NCI-H1930 (cell line): ENCODE results near the gene BTBD16.

Experiments used
- DNase-seq, 2 experiments: peaks; one replicate each; lab custom pipeline; 2025; lab: John Stamatoyannopoulos, UW

Gene BTBD16

DNA sequence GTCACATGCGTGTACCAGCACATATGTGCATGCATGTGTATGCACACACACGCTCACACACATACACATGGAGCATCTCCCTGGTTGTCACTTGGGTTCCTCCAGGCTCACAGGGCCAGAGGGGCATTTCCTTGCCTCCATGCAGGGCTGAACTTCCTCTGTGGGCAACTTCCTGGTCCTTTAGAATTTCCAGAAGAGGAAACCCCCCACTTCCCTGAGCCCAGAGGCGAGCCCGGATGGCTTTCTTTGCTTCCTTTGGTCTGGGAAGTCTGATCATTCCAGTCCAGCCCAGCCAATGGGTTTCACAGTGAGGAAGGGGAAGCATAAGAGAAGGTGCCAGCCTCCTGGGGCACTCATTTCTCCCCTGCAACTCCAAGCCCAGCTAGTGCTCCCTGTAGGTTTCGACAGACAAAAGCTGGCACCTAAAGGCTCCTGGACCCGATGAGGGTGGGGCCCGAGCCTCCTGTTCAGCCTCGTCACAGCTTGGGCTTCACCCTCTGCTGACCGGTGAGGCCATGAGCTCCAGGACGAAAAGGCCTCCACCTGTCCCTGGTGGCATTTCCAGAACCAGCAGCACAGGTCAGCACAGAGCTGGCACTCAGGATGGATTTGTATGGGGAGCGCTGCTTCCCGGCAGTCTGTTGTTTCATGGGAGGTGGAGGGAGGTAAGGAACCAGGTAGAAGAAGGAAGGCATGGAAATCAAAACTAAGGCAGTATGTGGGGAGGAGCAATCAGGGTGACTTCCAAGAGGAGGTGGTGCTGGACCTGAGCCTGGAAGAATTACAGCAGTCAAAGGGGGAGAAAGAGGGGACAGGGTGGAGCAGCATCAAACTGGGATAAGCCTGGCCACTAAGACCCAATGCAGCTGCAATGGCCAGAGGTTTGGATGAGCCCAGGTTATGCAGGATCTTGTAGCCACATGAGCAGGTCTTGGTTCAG, 23.7 kb downstream of the BTBD16 start:
- no peak for DNase-seq

DNA sequence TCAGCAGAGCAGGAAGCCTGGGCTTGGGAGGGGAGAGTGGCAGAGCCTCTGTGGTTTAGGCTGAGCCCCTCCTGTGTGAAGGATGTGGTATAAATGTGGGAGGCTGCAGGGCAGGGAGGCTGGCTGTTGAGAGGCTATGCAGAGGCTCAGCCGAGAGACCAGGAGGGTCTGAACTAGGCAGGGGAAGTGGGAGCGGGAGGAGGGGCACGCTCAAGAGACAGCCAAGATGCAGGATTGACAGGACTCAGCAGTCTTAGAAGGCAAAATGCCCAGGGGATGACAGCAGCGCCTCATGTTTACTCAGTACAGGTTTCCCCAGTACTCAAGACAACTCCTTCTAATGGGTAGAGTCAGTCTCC, 24.3 kb downstream of the BTBD16 start:
- DNase-seq: no peak

DNA sequence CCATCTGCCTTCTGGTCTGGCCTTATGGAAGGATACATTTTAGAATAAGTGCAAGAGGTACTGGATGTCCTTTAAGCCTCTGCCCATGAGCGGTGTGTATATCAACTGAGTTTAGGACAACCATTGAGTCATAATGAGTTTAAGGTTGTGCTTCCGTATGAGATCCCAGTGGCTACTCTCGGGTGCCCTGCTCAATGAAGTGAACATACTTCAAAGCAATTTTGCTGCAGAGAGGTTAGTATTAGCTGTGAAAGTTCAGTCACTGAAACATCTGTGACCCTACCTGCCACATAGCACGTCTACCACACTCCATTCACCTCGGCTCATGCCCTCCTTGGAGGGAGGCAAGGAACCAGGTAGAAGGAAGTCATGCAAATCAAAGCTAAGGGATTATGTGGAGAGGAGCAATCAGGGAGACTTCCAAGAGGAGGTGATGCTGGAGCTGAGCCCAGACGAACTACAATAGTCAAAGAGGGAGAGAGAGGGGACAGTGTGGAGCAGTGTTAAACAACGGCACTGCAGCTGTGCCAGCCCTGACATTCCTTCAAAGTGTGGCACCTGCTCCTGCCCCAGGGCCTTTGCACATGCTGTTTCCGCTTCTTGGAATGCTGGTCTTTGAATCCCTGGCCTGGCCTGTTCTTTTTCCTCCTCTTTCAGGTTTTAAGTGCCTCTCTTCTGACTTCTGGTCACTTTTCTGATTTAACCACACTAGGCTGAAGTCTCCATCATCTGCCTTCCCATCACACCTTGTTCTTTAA, 25.4 kb downstream of the BTBD16 start:
- DNase-seq: no peak

DNA sequence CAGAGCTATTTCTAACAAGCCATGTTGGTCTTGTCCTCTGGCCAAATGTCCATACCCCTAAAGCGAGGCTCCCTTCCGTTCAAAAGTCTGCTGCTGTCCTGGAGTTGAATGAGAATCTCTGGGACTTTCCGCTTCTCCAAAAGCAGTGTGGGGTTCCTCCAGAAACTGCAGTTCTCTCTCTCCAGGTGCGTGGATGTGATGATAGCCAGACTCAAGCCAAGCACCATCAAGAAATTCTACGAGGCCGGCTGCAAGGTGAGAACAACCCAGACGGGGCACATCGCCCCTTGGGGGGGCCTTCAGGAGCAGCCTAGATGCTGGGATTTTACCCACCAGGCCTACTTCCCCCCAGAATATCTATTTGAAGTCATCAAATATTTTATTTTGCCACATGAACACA, 26.5 kb downstream of the BTBD16 start:
- DNase-seq: no peak

DNA sequence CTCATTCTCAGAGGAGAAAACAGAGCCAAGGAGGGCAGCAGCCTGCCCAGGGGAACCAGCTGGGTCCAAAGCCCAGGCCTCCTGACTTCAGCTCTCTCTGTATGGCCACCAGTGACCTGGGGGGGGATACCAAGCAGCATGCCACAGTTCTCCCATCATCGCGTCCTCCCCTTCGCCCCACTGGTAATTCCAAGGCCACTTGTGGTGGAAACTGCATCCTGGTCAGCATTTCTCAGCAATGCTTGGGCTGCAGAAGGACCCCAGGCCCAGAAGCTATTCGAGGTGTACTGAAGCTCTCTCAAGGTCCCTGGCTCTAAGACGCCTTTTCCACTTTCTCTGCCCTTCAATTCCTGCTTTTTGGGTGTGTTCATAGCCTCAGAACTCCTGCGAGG, 27.1 kb downstream of the BTBD16 start:
- no peak for DNase-seq

DNA sequence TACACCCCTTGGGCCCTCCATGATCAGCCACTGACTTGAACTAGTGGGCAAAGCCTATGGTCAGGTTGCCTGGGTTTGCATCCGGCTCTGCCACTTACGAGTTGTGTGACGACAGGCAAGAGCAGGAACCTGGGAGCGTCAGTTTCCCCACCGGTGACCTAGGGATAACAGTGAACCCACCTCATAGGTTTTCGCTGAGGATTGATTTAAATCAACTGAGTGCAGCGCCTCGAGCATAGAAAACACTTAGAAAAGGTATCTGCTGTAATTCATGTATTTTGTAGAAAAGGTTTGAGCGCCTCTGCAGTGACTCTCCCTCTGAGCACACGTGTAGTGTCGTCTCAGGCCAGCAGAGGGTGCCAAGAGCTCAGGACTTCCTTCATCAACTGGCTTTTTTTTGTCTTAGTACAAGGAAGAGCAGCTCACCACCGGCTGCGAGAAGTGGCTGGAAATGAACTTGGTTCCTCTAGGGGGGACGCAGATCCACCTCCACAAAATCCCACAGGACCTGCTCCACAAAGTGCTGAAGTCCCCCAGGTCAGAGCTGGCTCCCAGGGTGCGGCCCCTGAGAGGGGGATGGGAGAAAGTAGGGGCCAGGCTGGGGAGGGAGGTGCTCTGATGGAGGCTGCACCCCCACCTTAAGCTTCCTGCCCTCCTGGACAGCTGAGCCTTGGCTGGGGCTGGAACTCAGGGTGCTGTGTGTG, 27.7 kb downstream of the BTBD16 start:
- DNase-seq: peak in 1 of 2 experiments; percentile 41

DNA sequence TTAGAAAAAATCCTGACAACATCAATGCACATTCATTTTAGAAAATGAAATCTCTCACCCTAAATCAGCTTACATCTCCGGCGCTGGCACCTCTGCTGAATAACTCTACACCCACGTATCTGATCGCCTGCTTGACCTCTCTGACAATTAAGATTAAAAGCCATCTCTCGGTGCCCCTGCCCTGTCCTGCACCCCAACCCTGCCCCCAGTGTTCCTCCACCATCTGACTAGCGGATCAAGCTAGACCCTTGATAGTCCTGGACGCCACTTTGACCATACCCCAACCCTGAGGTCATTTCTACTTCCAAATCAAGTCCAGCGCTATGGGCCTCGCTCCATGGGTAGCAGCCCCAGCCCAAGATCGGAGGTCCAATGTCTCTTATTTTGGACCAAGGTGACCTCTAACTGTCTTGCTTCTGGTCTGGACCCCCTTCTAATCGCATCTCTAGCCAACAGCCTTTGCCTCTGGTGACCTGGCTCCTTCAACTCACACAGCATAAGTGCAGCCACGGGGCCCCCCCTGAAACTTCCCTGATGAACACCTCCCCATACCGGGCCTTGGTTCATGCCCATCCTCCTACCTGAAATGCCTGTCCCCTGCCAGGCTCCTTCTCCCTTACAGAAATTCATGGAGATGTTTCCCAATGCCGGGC, 28.5 kb downstream of the BTBD16 start:
- DNase-seq: no peak

DNA sequence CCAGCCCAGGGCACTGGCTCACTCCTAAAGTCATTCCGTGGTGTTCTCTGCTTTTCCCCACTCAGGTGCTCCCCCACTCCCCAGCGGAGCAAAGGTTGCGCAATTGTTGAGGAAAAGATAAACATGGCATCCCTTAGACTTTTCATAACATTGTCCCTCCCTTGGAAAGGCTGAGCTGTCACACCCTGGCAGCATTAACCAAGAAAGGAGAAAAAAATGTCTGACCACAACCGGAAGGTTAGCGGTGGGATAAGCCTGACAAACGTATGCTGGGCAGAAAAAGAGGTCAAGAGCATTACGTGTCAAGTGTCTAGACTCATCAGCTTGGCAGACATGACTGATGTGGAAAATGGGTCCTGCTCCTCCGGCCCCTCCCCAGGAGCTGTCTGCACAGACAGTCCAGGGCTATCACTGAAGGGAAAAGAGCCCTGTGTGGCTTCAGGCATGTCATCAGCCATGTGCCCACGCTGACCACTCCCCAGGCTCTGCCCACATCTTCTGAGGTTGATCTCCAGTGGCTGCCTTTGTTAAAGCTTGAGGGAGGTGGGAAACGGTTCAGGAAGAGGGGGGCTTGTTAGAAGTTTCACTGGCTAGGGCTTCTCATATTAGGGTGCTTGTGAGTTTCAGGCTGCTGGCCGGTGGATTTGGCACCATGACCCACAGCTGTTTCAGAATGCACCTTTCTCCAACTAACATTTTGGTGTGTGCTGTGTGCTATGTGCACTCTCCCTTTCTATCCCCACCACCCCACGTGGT, 30.1 kb downstream of the BTBD16 start:
- no peak for DNase-seq

DNA sequence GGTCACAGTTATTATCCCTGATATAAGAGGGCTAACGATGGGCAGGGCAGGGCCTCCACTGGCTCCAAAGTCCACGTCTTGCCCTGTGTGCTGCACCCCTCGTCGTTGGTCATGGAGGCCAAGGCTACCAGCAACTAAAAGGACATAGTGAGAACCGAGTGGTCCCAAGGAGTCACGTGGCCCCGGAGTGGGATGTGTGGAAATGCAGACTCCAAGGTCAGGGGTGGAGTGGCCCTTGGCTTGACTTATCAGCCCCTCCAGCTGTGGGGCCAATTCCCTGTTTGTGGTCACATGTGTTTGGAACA, 30.7 kb downstream of the BTBD16 start:
- no peak for DNase-seq

DNA sequence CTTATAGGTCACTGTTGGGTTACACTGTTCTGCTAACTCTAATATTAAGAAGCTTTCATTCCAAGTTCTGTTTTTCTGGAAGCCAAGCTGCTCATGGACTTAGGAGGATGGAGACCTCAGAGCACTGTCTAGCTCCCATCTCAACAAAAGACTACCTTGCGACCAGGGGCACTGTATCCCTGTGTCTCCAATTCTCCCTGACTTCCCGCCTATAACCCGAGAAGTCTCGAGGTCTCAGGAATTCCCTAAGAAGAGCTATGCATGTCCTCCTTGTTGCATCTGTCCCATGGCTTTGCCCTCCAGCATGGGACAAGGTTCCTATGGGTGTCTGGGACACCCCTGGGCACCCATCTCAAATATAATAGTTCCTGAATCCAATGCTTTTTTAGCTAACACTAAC, 31.2 kb downstream of the BTBD16 start:
- DNase-seq: no peak

DNA sequence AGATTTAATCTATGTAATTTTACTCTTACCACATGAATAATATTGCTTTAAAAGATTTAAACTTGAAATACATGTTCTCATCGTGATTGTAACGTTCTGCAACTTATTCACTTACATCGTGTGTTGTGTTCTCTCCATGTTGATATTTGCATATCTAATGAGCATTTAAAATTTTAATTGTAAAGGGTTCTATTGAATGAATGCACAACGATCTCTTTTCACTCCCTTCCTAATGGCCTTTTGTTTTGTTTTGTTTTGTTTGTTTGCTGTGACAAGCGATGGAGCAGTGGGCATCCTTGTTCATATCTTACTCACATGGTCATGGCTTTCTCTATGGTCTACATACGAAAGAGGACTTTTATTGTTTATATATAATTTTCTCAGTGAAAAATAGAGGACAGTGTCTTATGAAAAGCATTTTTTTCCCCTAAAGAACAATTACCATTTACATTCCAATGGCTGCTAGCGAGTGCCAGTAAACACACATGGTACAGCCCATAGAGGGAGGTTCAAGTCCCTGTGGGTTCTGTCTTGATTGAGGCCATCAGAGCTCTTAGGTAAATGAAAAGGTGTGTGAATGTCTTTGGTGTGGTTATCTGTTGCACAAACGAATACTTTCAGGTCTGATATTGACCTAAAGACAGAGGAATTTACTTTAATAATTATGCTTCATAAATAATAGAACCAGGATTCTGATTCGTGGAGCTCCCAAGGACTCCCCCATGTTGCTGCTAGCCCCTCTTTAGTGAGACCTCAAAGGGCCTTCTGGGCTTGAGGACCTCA, 32.4 kb downstream of the BTBD16 start:
- no peak for DNase-seq

DNA sequence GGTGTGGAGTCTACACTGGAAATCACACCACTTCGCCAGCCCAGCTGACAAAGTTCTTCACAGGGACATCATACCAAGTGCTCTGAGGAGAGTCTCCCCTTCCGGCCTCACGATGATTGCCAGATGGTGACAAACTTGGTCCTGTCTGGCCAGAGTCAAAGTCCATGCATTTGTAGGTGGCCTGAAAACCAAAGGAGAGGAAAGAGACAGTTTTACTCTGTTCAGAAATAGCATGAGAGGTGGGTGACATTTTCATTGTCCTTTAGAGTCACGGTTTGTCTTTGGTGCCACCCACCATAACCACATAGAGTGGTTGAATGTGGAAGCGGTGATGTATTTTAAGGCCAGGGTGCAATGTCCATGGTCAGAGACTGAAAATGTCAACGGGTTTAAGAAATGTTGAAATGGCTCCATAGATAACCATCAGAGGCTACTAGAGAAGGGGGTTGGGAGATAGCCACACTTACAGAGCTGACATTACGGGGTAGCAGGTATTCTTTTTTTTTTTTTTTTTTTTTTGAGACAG, 33.0 kb downstream of the BTBD16 start:
- DNase-seq: no peak

DNA sequence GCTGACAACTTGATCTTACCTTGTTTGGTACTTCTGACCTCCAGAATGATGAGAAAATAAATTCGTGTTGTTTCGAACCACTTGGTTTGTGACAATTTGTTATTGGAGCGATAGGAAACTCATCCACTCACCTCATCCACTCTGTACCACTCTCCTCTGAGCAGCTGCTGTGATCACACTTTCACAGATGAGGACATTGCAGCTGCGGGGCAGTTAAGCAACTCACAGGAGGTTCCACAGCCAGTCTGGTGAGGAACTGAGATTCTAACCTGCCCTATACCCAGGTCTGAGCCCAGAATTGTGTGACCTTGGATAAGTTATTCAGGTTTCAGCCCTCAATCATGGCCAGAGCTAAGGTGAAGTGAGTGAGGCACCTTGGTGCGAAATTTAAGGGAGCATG, 35.2 kb downstream of the BTBD16 start:
- DNase-seq: no peak

DNA sequence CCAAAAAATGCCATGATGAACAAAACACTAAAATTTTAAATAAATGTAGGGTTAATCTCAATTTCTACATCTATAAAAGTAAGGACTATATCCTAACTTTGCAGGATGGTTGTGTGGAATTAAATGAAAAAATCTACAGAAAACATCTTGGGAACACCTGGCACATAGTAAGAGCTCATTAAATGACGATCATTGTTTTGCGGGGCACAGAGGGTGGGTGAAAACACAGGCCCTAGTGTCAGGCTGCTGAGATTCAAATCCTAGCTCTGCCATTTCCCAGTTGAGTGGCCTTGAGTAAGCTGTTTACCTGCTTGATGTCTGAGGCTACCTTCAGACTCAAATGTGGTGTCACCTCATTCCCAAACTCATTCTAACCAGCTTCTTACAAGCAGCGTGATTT, 35.6 kb downstream of the BTBD16 start:
- no peak for DNase-seq

DNA sequence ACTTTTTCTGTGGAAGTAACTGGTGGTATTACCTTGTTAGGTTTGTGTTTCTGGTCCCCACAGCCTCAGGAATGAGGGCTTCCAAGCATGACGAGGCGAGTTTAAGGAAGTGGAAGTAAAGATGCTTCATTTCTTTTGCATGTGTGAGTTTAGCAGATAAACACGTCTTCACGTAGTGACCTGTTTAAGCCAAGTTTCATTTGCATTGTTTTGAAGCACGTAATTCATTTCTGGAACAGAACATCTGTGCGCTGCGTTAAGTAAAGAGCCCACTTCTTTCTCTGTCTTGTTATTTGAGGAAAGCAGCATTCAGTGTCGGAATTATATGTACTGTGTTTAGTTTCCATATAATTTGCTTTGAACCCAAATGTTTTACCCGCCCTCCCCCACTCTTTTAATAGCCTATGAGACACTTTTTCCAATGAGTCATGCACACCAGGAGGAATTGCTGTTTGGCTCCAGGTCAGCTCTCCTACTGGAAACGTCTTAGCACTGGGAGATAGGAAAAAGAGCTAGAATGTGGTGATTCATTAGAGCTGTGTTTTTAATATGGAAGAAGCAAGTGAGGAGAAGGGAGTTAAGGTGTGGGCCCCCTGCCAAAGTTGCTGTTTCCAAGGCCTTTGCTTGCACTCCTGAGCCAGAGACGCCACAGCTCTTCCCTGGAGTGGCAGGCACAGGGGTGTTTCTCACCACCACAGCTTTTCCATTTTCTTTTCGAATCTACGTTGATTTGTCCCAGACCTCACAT, 36.7 kb downstream of the BTBD16 start:
- DNase-seq: no peak

DNA sequence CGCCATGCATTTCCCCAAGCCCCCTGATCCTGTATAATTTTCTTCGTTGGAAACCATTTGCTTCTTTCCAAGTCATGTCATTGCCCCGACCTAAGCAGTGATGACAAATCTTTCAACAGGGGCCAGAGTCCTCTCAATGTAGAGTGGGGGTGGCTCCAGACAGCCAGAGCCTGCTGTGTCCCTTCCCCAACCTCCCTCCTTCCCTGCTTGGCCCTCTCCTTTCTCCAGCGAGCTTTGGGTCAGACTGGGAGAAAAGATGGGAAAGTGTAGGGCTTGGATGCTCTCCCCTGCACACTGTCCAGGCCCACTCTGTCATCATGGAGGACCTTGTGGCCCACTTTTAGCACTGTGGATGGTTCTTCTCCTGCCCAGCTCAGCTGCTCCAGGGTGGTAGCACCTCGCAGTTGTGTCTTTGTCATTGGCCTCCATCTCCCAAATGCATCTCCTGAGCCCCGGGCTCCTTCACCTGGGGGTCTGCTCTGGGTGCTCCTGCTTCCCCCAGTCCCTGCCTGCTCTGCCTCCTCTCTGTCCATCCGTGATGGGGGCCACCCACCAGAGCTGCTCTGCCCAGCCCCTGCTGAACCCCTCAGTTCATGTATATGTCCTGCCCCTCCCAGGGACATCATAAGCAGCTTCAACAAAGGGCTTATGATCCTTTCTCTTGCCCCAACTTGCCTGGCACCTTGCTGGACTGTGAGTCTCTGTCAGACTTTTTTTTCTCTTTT, 37.5 kb downstream of the BTBD16 start:
- no peak for DNase-seq

DNA sequence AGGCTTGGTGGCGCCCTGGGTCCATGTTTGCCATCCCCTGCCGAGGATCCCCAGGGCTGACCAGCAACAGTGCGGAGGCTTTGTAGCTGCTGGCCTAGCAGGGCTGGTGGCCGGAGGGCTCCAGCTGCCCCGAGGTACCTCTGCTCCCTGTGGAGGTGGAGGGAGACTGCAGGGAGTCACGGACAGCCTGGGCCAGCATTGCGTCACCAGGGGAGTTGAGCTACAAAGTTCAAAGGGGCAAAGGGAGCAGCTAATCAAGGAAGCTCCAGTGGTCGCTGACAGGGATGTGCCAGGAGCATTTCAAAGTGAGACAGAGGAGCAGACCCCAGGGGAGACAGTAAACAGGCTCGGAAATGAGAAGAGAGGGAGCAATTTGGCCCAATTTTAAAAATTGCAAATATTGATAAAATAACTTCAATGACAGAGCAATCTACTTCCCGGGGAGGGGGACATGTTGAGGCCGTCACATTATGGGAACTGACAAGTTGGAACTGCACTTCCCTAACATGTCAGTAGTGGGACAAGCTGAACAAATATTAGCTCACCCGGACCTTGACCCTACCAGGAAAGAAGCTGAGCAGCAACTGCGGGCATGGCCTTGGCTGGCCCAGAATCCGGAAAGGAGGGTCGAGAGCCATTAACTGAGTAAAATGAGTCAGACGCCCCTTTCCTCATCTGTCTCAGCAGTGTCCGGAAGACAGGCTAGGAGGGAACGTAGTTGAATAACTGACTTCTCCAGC, 39.4 kb downstream of the BTBD16 start:
- no peak for DNase-seq

DNA sequence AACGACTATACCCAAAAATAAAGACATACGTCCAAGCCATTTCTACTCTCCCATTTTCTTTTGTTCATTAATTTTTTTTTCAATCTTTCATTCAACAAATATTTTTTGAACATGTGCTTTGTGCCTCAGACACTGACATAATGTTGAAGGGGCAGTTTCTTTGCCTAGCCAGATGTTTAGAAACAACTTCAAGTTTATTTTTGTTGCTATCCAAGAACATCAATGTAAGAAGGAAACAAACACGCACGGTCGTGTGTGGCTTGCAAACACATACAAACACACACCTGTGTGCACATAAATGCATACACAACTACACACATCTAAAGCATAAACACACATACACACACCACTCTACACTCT, 39.9 kb downstream of the BTBD16 start:
- no peak for DNase-seq

DNA sequence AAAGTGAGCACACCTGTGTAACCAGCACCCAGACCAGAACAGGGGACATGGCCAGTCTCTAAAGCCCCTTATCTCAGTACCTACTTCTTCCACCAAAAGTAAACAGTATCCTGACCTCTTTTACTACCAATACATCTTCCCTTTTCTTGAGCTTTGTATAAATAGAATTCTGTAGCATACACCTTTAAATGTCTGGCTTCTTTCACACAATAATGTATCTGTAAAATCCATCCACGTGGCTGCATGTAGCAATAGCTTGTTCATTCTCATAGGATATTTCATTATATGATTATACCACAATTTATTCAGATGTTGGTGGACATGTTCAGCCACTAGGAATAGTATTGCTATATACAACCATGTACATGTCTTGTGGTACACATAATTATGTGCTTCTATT, 40.6 kb downstream of the BTBD16 start:
- no peak for DNase-seq
